ENCODE results near the gene DSCAML1. TPM values are rescaled to one million over a fixed set of nuclear protein-coding genes. Genes with fewer than 3 reads are reported as not detected.

The DSCAML1 gene
- total RNA-seq, 1 experiment from 2014 or later, result 0.15 TPM

- no peak overlapping the region for H2BK12ac ChIP-seq (ENCODE audit: insufficient read length, low read depth, low read length)
- no peak overlapping the region for H2AFZ ChIP-seq (ENCODE audit: low read length)
- H3K79me2 ChIP-seq (ENCODE audit: insufficient read depth, low read length), result no peaks in the 10 kb centered on the region
- H3K4me2 ChIP-seq (ENCODE audit: insufficient read depth, insufficient read length, low read length), result no peak overlapping the region
- H2BK5ac ChIP-seq (ENCODE audit: insufficient read length, low read length), result no peak overlapping the region
- no peaks in the 10 kb centered on the region for H3K23me2 ChIP-seq (ENCODE audit: insufficient read length, low read depth, low read length, poor library complexity, severe bottlenecking)
- H3K56ac ChIP-seq (ENCODE audit: insufficient read length, low read depth, low read length), result no peak overlapping the region
- no peak overlapping the region for H3K18ac ChIP-seq (ENCODE audit: insufficient read length, low read depth, low read length)
- H3T11ph ChIP-seq (ENCODE audit: low read length), result no peak overlapping the region
- H3K79me1 ChIP-seq (ENCODE audit: insufficient read depth, low read depth, low read length, poor library complexity, severe bottlenecking), result no peaks in the 10 kb centered on the region
- H3K27ac ChIP-seq (ENCODE audit: insufficient read length, low read depth, low read length), result no peak overlapping the region
- peaks cover 18 to 21% of the 10 kb centered on the region in 2 experiments for H3K4me1 Mint-ChIP-seq
- no peak for TF ChIP-seq CTCF (conservative IDR thresholded peaks at IDR 0.05)
- no peak for DNase-seq
- WGBS (ENCODE audit: extremely low coverage, insufficient read length, low lambda C conversion rate), result no CpG with 5 or more reads among the region's 6 CpGs
- no peak overlapping the region for H3K27ac Mint-ChIP-seq
- no peaks in the 10 kb centered on the region for H3K9me3 Mint-ChIP-seq
- H3K27me3 Mint-ChIP-seq (ENCODE audit: low read depth), result peaks cover 13% of the 10 kb centered on the region
- H3K9me3 ChIP-seq (ENCODE audit: control insufficient read depth, low read depth, low read length), result no peaks in the 10 kb centered on the region
- no peak overlapping the region for H3K4me3 Mint-ChIP-seq
- no peak overlapping the region for H2BK20ac ChIP-seq (ENCODE audit: low read depth, low read length, poor library complexity, severe bottlenecking)
- H2BK120ac ChIP-seq (ENCODE audit: low read depth, low read length, poor library complexity, severe bottlenecking), result no peak overlapping the region
- no peaks in the 10 kb centered on the region for H3K4me1 ChIP-seq (ENCODE audit: insufficient read depth, low read length)
- H4K20me1 ChIP-seq (ENCODE audit: control insufficient read depth, insufficient read depth, insufficient read length), result no peaks in the 10 kb centered on the region
- no peaks in the 10 kb centered on the region for H3K27me3 ChIP-seq (ENCODE audit: insufficient read depth, low read length)
- no peak overlapping the region for H3K4ac ChIP-seq (ENCODE audit: low read depth, low read length)
- H3K23ac ChIP-seq (ENCODE audit: insufficient read length, low read depth, low read length), result no peak overlapping the region
- H3K14ac ChIP-seq (ENCODE audit: insufficient read depth, low read length), result no peak overlapping the region
- H3K36me3 Mint-ChIP-seq (ENCODE audit: insufficient read depth in 1 of 3, low read depth in 3 of 3), result no peaks in the 10 kb centered on the region
- H4K5ac ChIP-seq (ENCODE audit: insufficient read length, low read depth, low read length), result no peak overlapping the region
- no peak overlapping the region for H2AK5ac ChIP-seq (ENCODE audit: insufficient read length, low read length)
- H3K9ac ChIP-seq (ENCODE audit: extremely low read depth, insufficient read length, low read length), result no peak overlapping the region
- no peak overlapping the region for H4K91ac ChIP-seq (ENCODE audit: insufficient read length, low read depth, low read length)
- H2BK15ac ChIP-seq (ENCODE audit: low read depth, low read length), result no peak overlapping the region
- H4K8ac ChIP-seq (replicated peaks; ENCODE audit: insufficient read length, low read depth, low read length), result no peak overlapping the region
These were observed 361.7 kb downstream of the DSCAML1 start for GRCh38 chr11:117435326-117435725.

Data from H9 (cell line).